Parathyroid adenoma (tissue), 2 donors: ENCODE results near the gene RAB3C.
"Not testable (repeated sequence)": the region's sequence is repeated elsewhere in the genome, so short reads cannot be mapped to it uniquely, and the experiment has no call there.

ENCODE experiments used
- H2AFZ ChIP-seq: fragments of 300-600 bp; sonication (generic); one replicate; pipeline ENCODE4 v1.7.0; 2017; ENCODE audit warnings: antibody characterized with exemption, mild to moderate bottlenecking
- H3K27ac ChIP-seq: fragments of 300-600 bp; sonication (generic); one replicate; pipeline ENCODE4 v1.7.0; 2017
- H3K27me3 ChIP-seq: fragments of 300-600 bp; sonication (generic); one replicate; pipeline ENCODE4 v1.7.0; 2017; ENCODE audit warnings: low read length; ENCODE audit not compliant: control insufficient read depth, insufficient read depth
- H3K36me3 ChIP-seq: fragments of 300-600 bp; sonication (generic); one replicate; pipeline ENCODE4 v1.7.0; 2017; ENCODE audit warnings: low read length; ENCODE audit not compliant: control insufficient read depth, insufficient read depth
- H3K4me1 ChIP-seq: fragments of 300-600 bp; sonication (generic); one replicate; pipeline ENCODE4 v1.7.0; 2017; ENCODE audit warnings: control low read depth
- H3K4me2 ChIP-seq: fragments of 300-600 bp; sonication (generic); one replicate; pipeline ENCODE4 v1.7.0; 2017; ENCODE audit warnings: low read length
- H3K4me3 ChIP-seq: fragments of 300-600 bp; sonication (generic); one replicate; pipeline ENCODE4 v1.7.0; 2017; ENCODE audit warnings: low read depth, low read length
- H3K79me2 ChIP-seq: fragments of 300-600 bp; sonication (generic); one replicate; pipeline ENCODE4 v1.7.0; 2017; ENCODE audit warnings: control low read depth
- H3K9ac ChIP-seq: fragments of 300-600 bp; sonication (generic); one replicate; pipeline ENCODE4 v1.7.0; 2017; ENCODE audit warnings: mild to moderate bottlenecking
- H3K9me3 ChIP-seq: fragments of 300-600 bp; sonication (generic); one replicate; pipeline ENCODE4 v1.7.0; 2017; ENCODE audit warnings: low read length; ENCODE audit not compliant: control insufficient read depth
- TF ChIP-seq, protein P1 (sequence below): fragments of 300-600 bp; sonication (generic); IDR thresholded peaks from one replicate; pipeline ENCODE4 v1.7.0; 2017; ENCODE audit warnings: antibody characterized with exemption, mild to moderate bottlenecking
- donor health status: primary hyperparathyroidism.

RAB3C gene

DNA sequence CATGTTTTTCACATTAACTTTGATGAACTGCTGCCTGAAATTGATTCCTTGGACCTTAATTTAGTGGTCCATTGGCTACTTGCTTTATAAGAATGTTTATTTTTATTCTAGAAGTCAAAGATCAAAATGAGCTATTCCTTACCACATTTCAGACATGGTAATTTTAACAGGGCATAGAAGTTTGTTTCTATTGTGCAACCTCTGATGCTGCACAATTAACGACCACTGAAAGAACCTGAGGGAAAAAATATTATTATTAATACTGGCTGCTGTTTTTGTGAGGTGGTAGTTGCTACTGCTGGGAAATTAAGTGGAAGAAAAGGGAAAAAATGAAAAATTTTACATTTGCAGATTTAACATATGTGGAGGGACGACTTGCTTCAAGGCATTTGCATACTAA lies 37.9 kb upstream of the RAB3C start:
- H3K4me3 ChIP-seq, result no peak overlapping the region
- TF ChIP-seq, protein P1, sequence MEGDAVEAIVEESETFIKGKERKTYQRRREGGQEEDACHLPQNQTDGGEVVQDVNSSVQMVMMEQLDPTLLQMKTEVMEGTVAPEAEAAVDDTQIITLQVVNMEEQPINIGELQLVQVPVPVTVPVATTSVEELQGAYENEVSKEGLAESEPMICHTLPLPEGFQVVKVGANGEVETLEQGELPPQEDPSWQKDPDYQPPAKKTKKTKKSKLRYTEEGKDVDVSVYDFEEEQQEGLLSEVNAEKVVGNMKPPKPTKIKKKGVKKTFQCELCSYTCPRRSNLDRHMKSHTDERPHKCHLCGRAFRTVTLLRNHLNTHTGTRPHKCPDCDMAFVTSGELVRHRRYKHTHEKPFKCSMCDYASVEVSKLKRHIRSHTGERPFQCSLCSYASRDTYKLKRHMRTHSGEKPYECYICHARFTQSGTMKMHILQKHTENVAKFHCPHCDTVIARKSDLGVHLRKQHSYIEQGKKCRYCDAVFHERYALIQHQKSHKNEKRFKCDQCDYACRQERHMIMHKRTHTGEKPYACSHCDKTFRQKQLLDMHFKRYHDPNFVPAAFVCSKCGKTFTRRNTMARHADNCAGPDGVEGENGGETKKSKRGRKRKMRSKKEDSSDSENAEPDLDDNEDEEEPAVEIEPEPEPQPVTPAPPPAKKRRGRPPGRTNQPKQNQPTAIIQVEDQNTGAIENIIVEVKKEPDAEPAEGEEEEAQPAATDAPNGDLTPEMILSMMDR, result no peak

GRCh38 chr5:58545912-58546311 lies 37.0 kb upstream of the RAB3C start:
- H3K79me2 ChIP-seq, result no peaks in the 10 kb centered on the region
- H3K4me1 ChIP-seq, result no peaks in the 10 kb centered on the region
- H2AFZ ChIP-seq, result no peak overlapping the region
- no peak overlapping the region for H3K27ac ChIP-seq
- no peaks in the 10 kb centered on the region for H3K27me3 ChIP-seq
- no peaks in the 10 kb centered on the region for H3K36me3 ChIP-seq
- H3K4me2 ChIP-seq, result no peak overlapping the region
- no peak overlapping the region for H3K4me3 ChIP-seq
- H3K9ac ChIP-seq, result no peak overlapping the region
- TF ChIP-seq, protein P1, result no peak
- no peaks in the 10 kb centered on the region for H3K9me3 ChIP-seq

More for the DNA sequence above, 37.9 kb upstream of the RAB3C start:
- Histone ChIP-seq H3K27ac (no peak overlapping the region), H3K79me2 (no peaks in the 10 kb centered on the region), H3K36me3 (no peaks in the 10 kb centered on the region), H2AFZ (no peak overlapping the region), H3K4me1 (no peaks in the 10 kb centered on the region), H3K27me3 (no peaks in the 10 kb centered on the region), H3K9me3 (no peaks in the 10 kb centered on the region), H3K4me2 (no peak overlapping the region), H3K9ac (no peak overlapping the region)

GRCh38 chr5:58548068-58548467 lies 34.8 kb upstream of the RAB3C start:
- Histone ChIP-seq H3K9ac (no peak overlapping the region), H2AFZ (no peak overlapping the region), H3K9me3 (no peaks in the 10 kb centered on the region), H3K4me2 (no peak overlapping the region), H3K4me1 (no peaks in the 10 kb centered on the region), H3K36me3 (no peaks in the 10 kb centered on the region), H3K79me2 (no peaks in the 10 kb centered on the region), H3K27ac (no peak overlapping the region), H3K27me3 (no peaks in the 10 kb centered on the region), H3K4me3 (no peak overlapping the region)
- TF ChIP-seq, protein P1, result no peak

- Histone ChIP-seq H3K27ac (no peak overlapping the region), H3K79me2 (no peaks in the 10 kb centered on the region), H3K9ac (no peak overlapping the region), H2AFZ (no peak overlapping the region), H3K4me1 (no peaks in the 10 kb centered on the region), H3K27me3 (no peaks in the 10 kb centered on the region), H3K4me3 (no peak overlapping the region), H3K36me3 (no peaks in the 10 kb centered on the region), H3K4me2 (no peak overlapping the region), H3K9me3 (no peaks in the 10 kb centered on the region)
- TF ChIP-seq, protein P1, result no peak
Observed at GRCh38 chr5:58551492-58551891, 31.4 kb upstream of the RAB3C start.

- H2AFZ ChIP-seq, H3K27me3 ChIP-seq, H3K9me3 ChIP-seq, H3K9ac ChIP-seq, H3K4me1 ChIP-seq, H3K27ac ChIP-seq, H3K4me2 ChIP-seq, H3K4me3 ChIP-seq, H3K79me2 ChIP-seq, H3K36me3 ChIP-seq: not testable (repeated sequence)
Observed at GRCh38 chr5:58557665-58558338, 25.1 kb upstream of the RAB3C start.

DNA sequence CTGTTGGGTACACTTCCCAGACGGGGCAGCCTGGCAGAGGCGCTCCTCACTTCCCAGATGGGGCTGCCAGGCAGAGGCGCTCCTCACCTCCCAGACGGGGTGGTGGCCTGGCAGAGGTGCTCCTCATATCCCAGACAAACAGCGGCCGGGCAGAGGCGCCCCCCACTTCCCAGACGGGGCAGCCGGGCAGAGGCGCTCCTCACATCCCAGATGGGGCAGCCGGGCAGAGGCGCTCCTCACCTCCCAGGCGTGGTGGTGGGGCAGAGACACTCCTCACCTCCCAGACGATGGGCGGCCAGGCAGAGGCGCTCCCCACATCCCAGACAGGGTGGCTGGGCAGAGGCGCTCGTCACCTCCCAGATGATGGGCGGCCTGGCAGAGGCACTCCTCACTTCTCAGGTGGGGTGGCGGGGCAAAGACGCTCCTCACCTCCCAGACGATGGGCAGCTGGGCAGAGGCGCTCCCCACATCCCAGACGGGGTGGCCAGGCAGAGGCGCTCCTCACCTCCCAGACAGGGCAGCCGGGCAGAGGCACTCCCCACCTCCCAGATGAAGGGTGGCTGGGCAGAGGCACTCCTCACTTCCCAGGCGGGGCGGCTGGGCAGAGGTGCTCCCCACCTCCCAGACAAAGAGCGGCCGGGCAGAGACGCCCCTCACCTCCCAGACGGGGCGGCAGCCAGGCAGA lies 19.7 kb upstream of the RAB3C start:
- not testable (repeated sequence) for H3K27me3 ChIP-seq, H3K27ac ChIP-seq, H3K4me1 ChIP-seq, H3K4me3 ChIP-seq, H2AFZ ChIP-seq, H3K79me2 ChIP-seq, H3K9me3 ChIP-seq, H3K4me2 ChIP-seq, H3K9ac ChIP-seq, H3K36me3 ChIP-seq

DNA sequence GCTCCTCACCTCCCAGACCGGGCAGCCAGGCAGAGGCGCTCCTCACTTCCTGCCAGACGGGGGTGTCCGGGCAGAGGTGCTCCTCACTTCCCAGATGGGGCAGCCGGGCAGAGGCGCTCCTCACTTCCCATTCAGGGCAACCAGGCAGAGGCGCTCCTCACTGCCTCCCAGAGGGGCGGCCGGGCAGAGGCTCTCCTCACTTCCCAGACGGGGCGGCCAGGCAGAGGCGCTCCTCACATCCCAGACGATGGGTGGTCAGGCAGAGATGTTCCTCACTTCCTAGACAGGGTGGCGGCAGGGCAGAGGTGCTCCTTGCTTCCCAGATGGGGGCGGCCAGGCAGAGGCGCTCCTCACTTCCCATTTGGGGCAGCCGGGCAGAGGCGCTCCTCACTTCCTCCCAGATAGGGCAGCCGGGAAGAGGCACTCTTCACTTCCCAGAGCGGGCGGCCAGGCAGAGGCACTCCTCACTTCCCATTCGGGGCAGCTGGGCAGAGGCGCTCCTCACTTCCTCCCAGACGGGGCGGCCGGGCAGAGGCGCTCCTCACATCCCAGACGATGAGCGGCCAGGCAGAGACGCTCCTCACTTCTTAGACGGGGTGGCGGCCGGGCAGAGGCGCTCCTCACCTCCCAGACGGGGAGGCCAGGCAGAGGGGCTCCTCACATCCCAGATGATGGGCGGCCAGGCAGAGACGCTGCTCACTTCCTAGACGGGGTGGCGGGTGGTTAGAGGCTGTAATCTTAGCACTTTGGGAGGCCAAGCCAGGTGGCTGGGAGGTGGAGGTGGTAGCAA lies 18.6 kb upstream of the RAB3C start:
- H3K4me2 ChIP-seq, H2AFZ ChIP-seq, H3K4me3 ChIP-seq, H3K27ac ChIP-seq, H3K36me3 ChIP-seq, H3K9me3 ChIP-seq, H3K27me3 ChIP-seq, H3K9ac ChIP-seq, H3K4me1 ChIP-seq, H3K79me2 ChIP-seq: not testable (repeated sequence)
